GM19455 (cell line): Measurements from ENCODE around the gene SMIM13.

Experiments used
- ATAC-seq: cut with Tn5 transposase; IDR thresholded peaks from one replicate; pipeline ENCODE4 v1.9.1; 2021; ENCODE audit not compliant: unreplicated experiment

SMIM13 gene

DNA sequence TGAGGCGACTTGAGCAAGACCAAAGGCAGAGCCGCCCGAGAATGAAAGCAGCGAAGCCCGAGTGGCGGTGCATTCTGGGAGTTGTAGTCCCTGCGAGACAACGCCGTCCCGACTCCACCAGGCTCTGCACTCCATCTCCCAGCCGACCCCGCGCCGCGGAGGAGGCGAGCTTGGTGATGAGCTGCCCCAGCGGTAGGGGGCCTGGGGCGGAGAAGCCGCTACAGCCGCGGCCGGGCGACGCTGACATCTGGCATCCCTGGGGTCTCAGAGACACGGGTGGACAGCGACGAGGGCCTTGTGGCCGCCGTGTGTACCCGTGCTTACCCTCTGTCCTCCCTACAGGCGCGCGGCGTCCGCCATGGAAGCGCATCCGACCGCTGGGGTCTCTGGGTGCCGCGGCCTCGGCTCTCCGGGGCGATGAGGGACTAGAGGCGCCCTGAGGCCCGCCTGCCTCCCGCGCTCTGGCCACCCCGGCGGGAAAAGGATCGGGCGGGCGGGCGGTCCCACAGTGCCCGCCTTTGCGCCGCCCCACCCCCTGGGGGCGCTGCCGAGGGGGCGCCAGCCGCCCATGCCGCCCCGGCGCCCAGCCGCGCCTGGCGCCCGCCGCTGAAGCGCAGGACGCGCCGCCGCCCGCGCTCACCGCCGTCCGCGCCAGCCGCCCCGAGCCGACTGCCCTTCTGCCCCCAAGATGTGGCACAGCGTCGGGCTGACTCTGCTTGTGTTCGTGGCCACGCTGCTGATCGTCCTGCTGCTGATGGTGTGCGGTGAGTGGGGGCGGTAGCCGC lies at the start of gene SMIM13:
TSS of gene SMIM13 (plus strand) at position 209 of the 785 bp plus-strand sequence. CDS start at position 689, 480 bp downstream.
- peak; percentile 88 for ATAC-seq

DNA sequence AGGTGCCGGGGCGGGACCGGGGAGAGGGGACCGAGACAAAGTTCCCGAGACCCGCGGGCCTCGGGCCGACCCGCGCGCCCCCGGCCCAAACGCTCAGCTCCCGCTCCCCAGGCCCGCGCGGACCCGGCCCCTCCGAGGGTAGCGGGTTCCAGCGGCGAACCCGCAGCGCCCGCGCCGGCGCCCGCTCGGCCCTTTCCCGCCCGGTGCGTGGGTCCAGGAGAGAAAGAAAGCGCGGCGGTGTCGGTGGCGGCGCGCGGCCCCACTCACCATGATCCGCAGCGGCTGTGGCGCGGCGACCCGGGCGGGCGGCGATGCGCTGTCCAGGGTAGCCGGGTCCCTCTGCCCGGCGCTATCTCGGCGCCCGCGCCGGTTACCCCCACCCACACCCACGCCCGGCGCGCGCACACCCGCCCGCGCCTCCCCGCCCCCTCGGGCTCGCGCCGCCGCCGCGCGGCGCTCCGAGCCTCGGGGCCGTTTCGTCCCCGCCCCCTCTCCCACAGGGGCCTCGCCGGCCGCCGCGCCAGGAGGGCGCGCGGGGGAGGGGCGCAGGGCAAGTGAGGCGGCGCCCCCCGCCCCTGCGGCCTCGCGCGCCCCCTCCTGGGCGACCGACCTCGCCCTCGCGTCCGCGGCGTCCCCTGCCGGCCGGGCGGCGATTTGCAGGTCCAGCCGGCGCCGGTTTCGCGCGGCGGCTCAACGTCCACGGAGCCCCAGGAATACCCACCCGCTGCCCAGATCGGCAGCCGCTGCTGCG lies 49.5 kb upstream of the SMIM13 start, which contains the start of gene ELOVL2:
TSS of gene ELOVL2 (minus strand) at position 345 of the 751 bp plus-strand sequence. CDS start at position 270, 75 bp downstream.
- ATAC-seq, result no peak

DNA sequence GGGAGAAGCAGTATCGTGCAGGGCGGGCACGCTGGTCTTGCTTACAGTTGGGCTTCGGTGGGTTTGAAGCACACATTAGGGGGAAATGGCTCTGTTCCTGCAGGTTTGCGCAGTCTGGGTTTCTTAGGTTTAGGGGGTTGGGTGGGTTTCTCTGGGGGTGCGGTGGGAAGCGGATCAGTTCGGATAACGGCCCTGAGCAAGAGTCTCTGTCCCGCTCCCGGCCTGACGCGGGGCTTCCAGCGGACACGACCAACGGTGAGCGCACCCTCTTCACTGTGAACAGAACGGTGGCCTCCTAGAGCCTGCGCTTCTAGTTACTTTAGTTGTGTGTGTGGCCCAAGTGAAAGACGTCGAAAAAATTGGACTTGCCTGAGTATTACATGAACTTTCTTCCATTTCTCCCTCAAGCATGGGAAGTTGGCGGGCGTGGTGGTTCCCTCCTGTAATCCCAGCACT lies 48.9 kb upstream of the SMIM13 start:
- no peak for ATAC-seq

DNA sequence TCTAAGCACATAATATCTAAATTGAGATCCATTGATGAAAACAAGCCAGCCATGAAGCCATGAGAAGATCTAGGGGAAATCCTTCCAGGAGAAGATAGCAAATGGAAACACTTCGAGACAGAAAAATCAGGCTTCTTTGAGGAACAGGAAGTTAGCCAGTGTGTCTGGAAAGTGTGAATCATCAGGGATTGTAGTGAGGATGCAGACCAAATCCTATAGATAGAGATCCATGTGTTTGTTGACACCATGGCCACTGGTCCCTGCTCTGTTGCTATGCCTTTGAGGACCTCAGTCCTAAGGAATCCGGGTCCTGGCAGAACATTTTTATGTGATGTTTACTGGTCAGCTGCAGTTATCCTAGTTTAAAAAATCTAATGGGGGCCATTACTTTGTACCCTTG lies 42.9 kb upstream of the SMIM13 start:
- no peak for ATAC-seq

DNA sequence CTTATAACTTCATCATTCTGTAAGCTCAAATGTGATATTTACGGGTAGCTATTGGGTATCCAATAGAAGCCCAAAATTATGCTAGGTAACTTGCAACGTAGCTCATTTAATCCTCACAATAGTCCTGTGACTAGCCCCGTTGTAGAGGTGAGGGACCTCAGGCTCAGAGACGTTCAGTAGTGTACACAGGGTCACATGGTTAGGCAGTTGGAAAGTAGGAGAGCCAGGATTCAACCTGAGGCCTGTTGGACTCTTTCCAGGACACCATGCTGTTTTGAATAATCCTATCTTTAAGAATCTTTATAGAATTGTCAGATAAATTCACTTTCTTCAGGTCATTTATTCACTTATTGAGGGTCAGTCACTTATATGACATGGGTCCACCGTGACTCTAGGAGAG lies 40.3 kb upstream of the SMIM13 start:
- ATAC-seq, result no peak

DNA sequence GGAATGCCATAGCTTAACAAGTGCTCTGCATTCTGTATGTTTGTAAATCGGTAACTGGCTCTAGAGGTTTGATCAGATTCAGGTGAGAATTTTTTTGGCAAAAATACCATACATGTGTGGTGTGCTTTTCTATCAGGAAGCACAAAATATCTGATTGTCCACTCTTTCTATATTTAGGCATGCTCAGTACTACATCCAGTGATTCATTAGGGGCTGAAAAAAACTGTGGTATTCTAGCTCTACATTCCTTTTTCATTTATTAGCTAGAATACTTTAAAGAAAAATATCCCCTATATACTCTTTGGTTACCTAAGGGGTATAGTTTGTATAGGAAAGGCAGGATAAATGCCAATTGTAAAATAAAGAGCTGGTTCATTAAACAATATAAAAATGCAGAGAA lies 38.9 kb upstream of the SMIM13 start:
- ATAC-seq, result no peak

DNA sequence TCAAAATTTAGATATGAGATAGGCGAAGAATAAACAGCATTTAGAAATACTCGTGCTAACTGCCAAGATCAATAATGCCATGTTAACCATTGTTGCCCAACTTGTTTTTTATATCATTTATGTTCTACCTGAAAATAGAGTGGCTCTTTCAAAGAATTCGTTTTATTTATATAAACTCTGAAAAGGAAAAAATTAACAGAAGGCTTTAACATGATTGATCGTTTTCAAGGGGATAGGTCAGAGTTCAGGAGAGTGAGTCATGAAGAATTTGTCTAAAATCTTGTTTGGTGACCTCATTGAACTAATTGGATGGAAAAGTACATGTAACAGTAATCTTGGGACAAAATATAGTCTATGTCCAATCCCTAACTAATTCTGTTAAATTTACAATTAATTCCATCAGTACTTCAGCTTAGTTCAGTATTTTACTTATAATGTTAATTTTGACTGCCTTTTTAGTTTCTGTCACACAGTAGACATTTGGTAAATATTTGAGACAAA lies 38.5 kb upstream of the SMIM13 start:
- ATAC-seq, result no peak

DNA sequence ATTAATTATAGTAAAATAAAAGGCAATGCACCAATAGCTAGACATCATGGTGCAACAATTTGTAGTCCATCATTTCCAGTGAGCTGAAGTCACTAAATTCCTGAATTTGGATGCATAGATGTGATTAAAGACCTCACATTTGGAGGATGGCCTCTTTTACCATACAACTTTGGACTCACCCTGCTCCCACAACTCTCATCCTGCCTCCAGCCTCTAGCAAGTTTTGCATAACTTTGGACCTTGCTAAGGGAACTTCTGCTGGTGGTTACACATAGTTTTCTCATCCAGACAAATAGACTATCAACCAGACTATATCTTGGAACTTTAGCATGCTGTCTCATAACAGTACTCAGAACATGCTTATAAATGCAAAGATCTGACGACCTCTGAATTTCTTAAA lies 36.8 kb upstream of the SMIM13 start:
- ATAC-seq, result no peak

DNA sequence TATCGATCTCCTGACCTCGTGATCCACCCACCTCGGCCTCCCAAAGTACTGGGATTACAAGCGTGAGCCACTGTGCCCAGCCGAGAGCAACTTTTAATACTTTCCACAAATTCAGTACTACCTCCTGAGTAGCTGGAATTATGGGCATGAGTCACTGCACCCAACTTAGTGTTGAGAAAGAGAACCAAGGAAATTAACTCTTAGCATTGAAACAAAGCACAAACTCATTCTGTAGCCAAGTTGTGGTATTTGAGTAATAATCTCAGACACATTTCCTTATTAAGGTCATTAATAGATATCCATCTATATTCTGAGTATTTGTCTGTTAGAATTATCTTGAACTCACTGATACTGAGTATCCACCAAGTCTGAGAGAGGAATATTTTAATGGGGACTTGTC lies 35.2 kb upstream of the SMIM13 start:
- ATAC-seq, result no peak

DNA sequence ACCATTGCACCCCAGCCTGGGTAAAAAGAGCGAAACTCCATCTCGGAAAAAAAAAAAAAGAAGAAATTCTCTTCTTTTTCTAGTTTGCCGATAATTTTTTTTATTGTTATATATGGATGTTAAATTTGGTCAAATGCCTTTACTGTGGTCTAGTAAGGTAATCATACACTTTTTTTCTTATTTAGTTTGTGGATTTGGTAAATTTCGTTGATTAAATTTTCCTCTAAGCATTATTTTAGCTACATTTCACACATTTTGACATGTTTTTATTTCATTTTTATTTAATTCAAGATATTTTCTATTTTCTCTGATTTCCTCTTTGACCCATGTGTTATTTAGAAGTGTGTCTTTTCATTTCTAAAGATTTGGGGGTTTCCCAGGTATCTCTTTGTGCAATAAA lies 31.6 kb upstream of the SMIM13 start:
- no peak for ATAC-seq

DNA sequence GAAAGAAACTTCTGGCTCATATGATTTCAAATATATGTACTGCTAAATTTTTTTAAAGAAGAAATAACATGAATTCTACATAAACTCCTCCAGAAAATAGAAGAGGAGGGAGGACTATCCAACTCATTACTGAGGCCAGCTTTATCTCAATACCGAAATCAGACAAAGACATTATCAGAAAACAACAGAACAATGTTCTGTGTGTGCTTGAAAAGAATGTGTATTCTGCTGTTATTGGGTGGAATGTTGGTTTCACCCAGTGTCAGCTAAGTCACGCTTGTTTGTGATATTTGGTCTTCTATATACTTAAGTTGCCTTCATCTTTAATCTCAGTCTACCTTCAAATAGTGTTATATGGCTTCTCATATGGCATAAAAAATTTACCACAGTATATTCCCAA lies 30.9 kb upstream of the SMIM13 start:
- ATAC-seq, result no peak

DNA sequence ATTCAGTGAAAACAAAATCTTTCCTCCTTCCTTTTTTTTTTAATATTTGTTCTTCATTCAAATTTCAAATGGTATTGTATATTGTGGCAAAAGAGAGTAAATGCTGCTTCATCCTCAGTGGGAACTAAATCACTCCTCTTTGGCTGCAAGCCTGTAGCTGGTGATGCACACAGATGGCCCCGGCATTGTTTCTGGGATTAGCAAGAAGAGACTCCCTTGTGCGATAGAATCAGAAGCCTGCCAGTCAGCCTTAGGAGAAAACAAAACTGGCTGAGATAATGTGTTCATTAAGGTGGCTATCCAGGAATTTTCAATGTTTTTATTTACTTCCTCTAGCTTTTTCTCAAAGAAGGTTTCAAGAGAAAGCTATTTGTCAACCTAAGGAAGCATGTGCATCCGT lies 28.8 kb upstream of the SMIM13 start:
- no peak for ATAC-seq

DNA sequence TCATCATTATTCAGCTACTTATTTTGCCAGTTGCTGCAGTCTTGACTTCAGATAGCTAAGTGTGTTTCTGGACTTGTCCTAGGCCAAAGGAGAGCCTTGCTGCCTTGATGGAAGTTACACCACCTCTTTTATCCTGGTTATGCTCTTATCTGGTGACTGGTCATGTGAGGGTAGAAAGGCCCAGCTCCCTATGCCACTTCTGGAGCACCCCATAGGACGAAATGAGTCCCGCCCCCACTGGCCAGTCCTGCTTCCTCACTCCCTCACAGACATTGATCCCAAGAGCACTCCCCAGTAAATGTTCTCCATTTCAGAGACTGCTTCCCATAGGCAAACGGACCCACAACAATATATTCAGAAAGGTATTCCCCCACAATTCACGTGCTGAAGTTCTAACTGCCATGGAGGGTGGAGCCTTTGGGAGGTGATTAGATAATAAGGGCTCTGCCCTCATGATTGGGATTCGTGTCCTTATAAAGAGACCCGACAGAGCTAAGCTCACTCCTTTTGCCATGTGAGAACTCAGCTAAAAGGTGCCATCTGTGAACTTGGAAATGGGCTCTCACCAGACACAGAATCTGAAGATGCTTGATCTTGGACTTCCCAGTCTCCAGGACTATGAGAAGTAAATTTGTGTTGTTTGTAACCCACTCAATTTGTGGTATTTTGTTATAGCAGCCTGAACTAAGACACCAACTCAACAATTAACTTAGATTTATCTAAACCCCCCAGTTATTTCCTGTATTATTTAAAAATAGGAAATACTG lies 28.0 kb upstream of the SMIM13 start:
- ATAC-seq, result no peak

DNA sequence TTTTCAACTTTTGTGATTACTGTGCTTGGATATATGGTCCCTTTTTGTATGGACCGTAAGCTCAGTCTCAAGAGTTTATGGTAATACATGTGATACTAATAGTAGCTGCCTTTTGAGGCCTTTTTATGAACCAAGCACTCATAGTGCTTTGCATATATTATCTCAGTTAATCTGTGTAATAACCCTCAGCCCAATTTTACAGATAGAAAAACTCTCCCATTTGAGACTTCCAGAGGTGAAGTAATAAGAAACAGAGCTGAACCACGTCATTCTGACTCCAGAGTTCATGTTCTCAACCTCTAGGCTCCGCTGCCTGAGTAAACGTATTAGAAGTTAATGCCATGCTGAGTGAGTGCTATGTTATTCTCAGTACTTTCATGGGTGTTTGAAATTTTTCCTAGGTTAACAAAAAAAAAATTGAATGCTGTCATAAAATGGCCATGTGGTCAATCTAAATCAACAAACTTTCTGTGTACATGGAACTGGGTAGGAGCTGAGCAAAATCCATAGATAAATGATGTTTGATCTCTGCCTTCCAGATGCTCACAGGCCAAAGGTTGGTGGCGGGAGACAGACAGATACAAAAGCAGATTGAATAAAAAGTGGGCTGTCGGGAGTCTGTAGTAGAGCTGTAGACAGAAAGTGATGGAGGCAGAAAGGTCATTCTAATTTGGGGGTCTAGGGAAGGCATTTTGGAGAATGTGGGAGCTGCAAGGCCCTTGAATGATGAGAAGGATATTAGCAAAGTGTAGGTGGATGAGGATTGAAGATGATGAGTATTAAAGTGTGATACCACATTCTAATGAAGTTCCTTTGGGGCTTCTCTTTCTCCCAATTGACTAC lies 26.9 kb upstream of the SMIM13 start:
- no peak for ATAC-seq

DNA sequence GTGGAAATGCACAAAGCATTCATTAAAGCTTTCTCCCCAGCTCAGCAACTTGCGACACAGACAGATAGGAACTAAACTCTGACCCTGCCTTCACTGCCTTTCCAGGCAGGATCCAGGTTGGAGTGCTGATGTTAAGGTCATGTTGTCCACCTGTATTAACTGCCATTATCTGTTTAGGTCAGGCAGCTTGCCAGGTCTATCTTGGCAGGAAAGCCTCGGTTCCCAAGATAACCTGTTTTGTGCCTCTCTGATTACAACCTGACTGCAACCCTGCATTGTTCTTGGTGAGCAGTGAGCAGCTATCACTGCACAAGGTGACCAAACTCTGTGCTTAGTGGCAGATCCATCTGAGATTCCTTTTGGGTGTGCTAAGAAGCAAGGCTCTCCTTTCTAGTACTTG lies 26.3 kb upstream of the SMIM13 start:
- no peak for ATAC-seq

DNA sequence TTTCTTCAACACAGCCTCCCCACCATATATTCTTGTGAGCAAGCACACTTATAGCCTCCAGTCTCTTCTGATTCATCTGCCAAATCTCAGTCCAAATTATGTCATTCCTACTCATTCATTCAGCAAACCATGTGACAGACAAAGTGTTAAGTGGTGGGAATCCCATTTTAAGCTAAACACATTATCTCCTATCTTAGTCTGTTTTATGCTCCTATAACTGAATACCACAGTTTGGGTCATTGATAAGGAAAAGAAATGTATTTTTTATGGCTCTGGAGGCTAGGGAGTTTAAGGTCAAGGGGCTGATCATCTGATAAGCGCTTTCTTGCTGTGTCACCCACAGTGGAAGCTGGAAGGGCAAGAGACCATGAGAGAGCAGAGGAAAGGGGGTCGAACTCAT lies 23.9 kb upstream of the SMIM13 start:
- no peak for ATAC-seq

DNA sequence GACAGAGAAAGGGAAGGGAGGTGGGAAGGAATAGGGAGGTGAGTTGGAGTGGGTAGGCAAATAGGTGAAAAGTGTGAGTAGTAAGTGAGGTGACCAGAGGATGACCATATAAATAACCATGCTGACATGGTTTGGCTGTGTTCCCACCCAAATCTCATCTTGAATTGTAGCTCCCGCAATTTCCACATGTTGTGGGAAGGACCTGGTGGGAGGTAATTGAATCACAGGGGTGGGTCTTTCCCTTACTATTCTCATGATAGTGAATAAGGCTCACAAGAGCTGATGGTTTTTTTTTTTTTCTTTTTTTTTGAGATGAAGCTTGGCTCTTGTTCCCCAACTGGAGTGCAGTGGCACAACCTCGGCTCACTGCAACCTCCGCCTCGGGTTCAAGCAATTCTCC lies 21.5 kb upstream of the SMIM13 start:
- no peak for ATAC-seq

DNA sequence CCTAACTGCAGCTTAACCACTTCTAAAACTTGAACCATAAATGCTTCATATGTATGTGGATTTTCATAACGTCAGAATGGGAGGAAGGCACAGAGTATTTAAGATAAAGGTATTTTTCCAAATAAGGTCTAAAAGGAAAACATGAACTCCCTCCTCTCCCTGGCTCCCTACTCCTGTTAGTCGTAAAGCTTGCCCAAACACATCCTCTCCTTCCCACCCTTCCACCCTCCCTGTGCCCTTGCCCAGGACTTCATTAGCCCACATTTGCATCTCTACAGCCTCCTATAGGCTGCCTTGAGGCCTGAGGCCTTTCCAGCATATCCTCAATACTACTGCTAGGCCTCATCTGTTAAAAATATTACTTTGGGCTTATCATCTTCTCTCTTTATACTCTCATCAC lies 17.1 kb upstream of the SMIM13 start:
- ATAC-seq, result no peak

DNA sequence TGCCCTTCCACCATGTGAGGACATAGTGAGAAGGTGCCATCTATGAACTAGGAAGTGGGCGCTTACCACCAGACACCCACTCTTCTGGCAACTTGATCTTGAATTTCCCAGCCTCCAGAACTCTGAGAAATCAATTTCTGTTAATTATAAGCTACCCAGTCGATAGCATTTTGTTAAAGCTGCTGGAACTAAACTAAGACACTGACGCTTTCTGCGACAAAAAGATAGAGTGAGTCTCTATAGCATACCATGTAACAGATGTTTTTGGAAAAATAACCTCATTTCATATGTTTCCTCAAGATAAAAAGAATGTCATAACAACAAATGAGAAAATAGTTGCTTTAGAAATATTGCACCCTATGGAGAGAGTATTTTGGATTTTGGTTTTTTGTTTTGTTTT lies 15.4 kb upstream of the SMIM13 start:
- no peak for ATAC-seq

DNA sequence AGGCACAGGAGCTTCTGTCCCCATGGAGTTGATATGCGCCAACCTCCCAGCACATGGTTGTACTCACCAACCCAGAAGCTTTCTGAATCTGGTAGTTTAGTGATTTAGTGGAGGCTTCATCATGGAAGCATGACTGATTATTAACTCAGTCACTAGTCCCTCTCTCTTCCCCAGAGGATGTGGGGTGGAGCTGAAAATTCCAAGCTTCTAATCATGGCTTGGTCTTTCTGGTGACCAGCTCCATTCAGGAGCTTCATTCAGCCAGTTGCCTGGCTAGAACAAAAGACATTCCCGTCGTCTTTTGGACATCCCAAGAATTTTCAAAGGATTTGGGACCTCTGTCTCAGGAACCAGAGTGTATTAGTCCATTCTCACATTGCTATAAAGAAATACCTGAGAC lies 13.3 kb upstream of the SMIM13 start:
- no peak for ATAC-seq
